Psoas muscle (tissue), 8 donors: Measurements from ENCODE around the gene B3GALT4. TPM values are rescaled to one million over a fixed set of nuclear protein-coding genes. Genes with fewer than 3 reads are reported as not detected.

Experiments used
- ATAC-seq, 4 donors: fragments of 200-7000 bp; cut with Tn5 transposase; one replicate each; pipeline ENCODE4 v1.9.1; 2020; ENCODE audit warnings: moderate library complexity in 3 of 4, mild to moderate bottlenecking in 2 of 4
- DNase-seq, 2 donors: peaks; one replicate each; pipeline ENCODE4 v3.0.0-alpha.2; 2020
- H3K27ac ChIP-seq: fragments of 200-600 bp; one replicate; pipeline ENCODE4 v1.8.0; 2022
- H3K27me3 ChIP-seq, 3 donors: fragments of 200-600 bp in 1 of 3; one replicate each; pipeline versions ENCODE4 v1.6.1 to v1.8.0; 2013 to 2022; ENCODE audit warnings: low read length in 2 of 3, mild to moderate bottlenecking in 2 of 3, moderate library complexity in 1 of 3; ENCODE audit not compliant: insufficient read depth in 3 of 3
- H3K36me3 ChIP-seq, 2 donors: fragments of 200-600 bp in 1 of 2; one replicate each; pipeline versions ENCODE4 v1.6.1 to v1.8.0; 2013 to 2022; ENCODE audit warnings: low read depth in 1 of 2, mild to moderate bottlenecking in 1 of 2, moderate library complexity in 1 of 2; ENCODE audit not compliant: insufficient read depth in 1 of 2
- H3K4me1 ChIP-seq: fragments of 200-600 bp; one replicate; pipeline ENCODE4 v1.8.0; 2022
- H3K4me3 ChIP-seq: fragments of 200-600 bp; one replicate; pipeline ENCODE4 v1.8.0; 2022; ENCODE audit warnings: mild to moderate bottlenecking
- H3K9me3 ChIP-seq: fragments of 200-600 bp; one replicate; pipeline ENCODE4 v1.8.0; 2022
- CTCF ChIP-seq: fragments of 200-600 bp; IDR thresholded peaks from one replicate; pipeline ENCODE4 v1.8.0; 2022; ENCODE audit warnings: antibody characterized with exemption
- WGBS, 3 donors: extraction: QIAGEN DNeasy Blood & Tissue Kit; methylation state at CpG; one replicate each; pipeline versions ENCODE4 v1.1.6 to v1.1.7; 2013; 5-methylcytosine and 5-hydroxymethylcytosine counted together
- intact Hi-C, 2 donors: fragments of 100-400 bp; cut with DNase I; formaldehyde crosslinking; loops; one replicate each; pipeline versions ENCODE4 v1.11.0 to v1.14.2; 2022
- polyA plus RNA-seq, 3 donors: library from polyadenylated mRNA; stranded (reverse); fragments of 200-250 nt; gene quantifications; one replicate each; pipeline ENCODE4 v1.2.3, GENCODE V29; 2013
- total RNA-seq, 4 donors: library from RNA; stranded (reverse); fragmentation: NEBNext Ultra II Directional in 2 of 4; extraction: Animal tissue kit (Norgen Biotek cat#: 25700) in 2 of 4; gene quantifications; one replicate each; pipeline versions ENCODE4 v1.2.1 to v1.2.4, GENCODE V29; 2021 to 2023
- donor health status: healthy with polysubstance abuse.
- donor health status: DM: no; HTN: no; CAD: no; lungs with moderate emphysema.
- donor health status: Bipolar disorder and iron deficiency.
- donor health status: healthy.
- donor health status: DM: yes; HTN: yes; CAD: no.
- donor health status: DM: no; HTN: no; CAD: no.
- donor health status: DM: no; HTN: no; CAD: no.
- donor health status: DM: yes; HTN: yes; CAD: no.

B3GALT4 gene
- total and polyA plus RNA-seq, 7 donors: 1.3 to 3.6 (median 1.8) TPM

GRCh38 chr6:33297406-33297955 lies 20.6 kb downstream of the B3GALT4 start:
- no peak for ATAC-seq
- WGBS, 3 donors: 23 to 26% (median 25%) methylated on average over 14 to 16 of the region's 16 CpGs
- Histone ChIP-seq H3K27ac (peak overlapping the region; percentile 97), H3K9me3 (no peaks in the 10 kb centered on the region), H3K4me3 (peak overlapping the region; percentile 82), H3K27me3 (no peaks in the 10 kb centered on the region), H3K4me1 (peaks cover 26% of the 10 kb centered on the region), H3K36me3 (peaks cover 4 to 55% of the 10 kb centered on the region in 2 donors)
- intact Hi-C loops: no loop called here
- no peak for TF ChIP-seq CTCF
- peak; percentile 42 to 69 for DNase-seq

GRCh38 chr6:33297956-33298772 lies 21.2 kb downstream of the B3GALT4 start:
- no peaks in the 10 kb centered on the region for H3K9me3 ChIP-seq
- H3K36me3 ChIP-seq: peaks cover 4 to 54% of the 10 kb centered on the region in 2 donors
- WGBS, 3 donors: 1 to 2% (median 1%) methylated on average over 27 to 42 of the region's 42 CpGs
- H3K4me1 ChIP-seq: peaks cover 26% of the 10 kb centered on the region
- H3K27me3 ChIP-seq: no peaks in the 10 kb centered on the region
- ATAC-seq (peak; percentile 23 to 44 (median 40)), DNase-seq (peak; percentile 66 to 78)
- H3K4me3 ChIP-seq: peak overlapping the region; percentile 82
- H3K27ac ChIP-seq: peak overlapping the region; percentile 97
- no peak for TF ChIP-seq CTCF
- intact Hi-C loops: no loop called here

- Histone ChIP-seq H3K9me3 (no peaks in the 10 kb centered on the region), H3K4me3 (peak within 1 kb of the TSS; percentile 82), H3K36me3 (peaks cover 4 to 54% of the 10 kb centered on the region in 2 donors), H3K27me3 (no peaks in the 10 kb centered on the region), H3K27ac (peak within 1 kb of the TSS; percentile 97), H3K4me1 (peaks cover 26% of the 10 kb centered on the region)
- DNase-seq (peak; percentile 88 to 94), ATAC-seq (peak; percentile 71 to 85 (median 76))
- no peak for TF ChIP-seq CTCF
- intact Hi-C loops: no loop called here
- 0 to 1% (median 1%) methylated on average over 19 to 34 of the region's 34 CpGs for WGBS, 3 donors
Observed at GRCh38 chr6:33298773-33299236, 21.9 kb downstream of the B3GALT4 start, which contains the start of gene RGL2. Gene RGL2 (minus strand): TSS chr6:33298942. CDS start chr6:33298610, 332 bp downstream.

- intact Hi-C loops: no loop called here
- peak; percentile 80 to 89 (median 86) for ATAC-seq
- 0 to 1% (median 0%) methylated on average over 54 of the region's 54 CpGs for WGBS, 3 donors
- Histone ChIP-seq H3K27me3 (no peaks in the 10 kb centered on the region), H3K4me3 (peak overlapping the region; percentile 82), H3K36me3 (peaks cover 5 to 54% of the 10 kb centered on the region in 2 donors), H3K27ac (peak overlapping the region; percentile 97), H3K4me1 (peaks cover 26% of the 10 kb centered on the region), H3K9me3 (no peaks in the 10 kb centered on the region)
- DNase-seq: peak; percentile 93 to 96
- peak; percentile 69 for TF ChIP-seq CTCF
Observed at GRCh38 chr6:33299237-33299944, 22.5 kb downstream of the B3GALT4 start.
